ENCODE data around the gene SLC25A1. TPM values are rescaled to one million over a fixed set of nuclear protein-coding genes. Genes with fewer than 3 reads are reported as not detected.

The SLC25A1 gene
- total RNA-seq, 1 donor from 2014 or later, result 19.3 TPM

Other genes starting within 250 kb of the SLC25A1 start
- 4.6 TPM for gene PRODH, start 242.4 kb downstream of the SLC25A1 start, total RNA-seq (ENCODE audit: insufficient read depth, low replicate concordance)
- 47.4 TPM for gene DGCR2, start 56.3 kb downstream of the SLC25A1 start, total RNA-seq (ENCODE audit: insufficient read depth, low replicate concordance)
- 1.4 TPM for gene TSSK2, start 47.4 kb downstream of the SLC25A1 start, total RNA-seq (ENCODE audit: insufficient read depth, low replicate concordance)
- gene ESS2, start 34.1 kb downstream of the SLC25A1 start, total RNA-seq (ENCODE audit: insufficient read depth, low replicate concordance), result 4.3 TPM
- gene GSC2, start 28.4 kb downstream of the SLC25A1 start, total RNA-seq (ENCODE audit: insufficient read depth, low replicate concordance), result not detected
- 9.9 TPM for gene CLTCL1, start 113.0 kb upstream of the SLC25A1 start, total RNA-seq (ENCODE audit: insufficient read depth, low replicate concordance)